ENCODE results near the gene GABRB1. TPM values are rescaled to one million over a fixed set of nuclear protein-coding genes. Genes with fewer than 3 reads are reported as not detected.
A peak's percentile ranks its signal among the peaks of the same experiment; 100 is the strongest.

GABRB1 gene
- total RNA-seq, 5 donors from 2014 or later (not counting 1 experiment from before 2014, with no cell fraction given) = not detected

DNA sequence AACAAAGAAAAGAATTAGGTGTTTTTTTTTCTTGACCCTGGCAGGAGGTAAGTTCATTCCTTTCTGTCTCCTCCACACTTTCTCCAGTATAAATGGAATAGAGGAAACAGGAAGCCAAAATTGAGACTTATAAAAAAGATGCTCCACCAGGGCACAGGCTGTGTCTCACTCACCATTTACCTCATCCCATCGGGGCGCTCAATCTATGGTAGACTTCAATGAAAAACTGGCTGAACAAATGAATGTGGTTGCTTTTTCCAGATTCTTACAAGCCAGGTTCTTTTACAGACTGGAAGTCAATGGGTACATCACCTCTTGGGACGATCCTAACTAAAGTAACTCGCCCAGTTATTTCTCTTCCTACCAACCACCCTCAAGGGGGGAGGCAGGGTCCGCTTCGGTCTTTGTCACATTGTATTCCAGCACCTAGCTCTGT is 431.4 kb downstream of the GABRB1 start:
- CTCF ChIA-PET = interaction anchor here (0.6 to 1.9 kb wide), 13 partner anchors 10 to 879 kb away, joined by 3 to 16 read pairs (median 4); partner anchors contain the start of gene ATP10D (in 1 of the 2)
- Mint-ChIP-seq H3K4me1 (peaks cover 26 to 39% (median 39%) of the 10 kb centered on the region in 3 donors), H3K27me3 (no peaks in the 10 kb centered on the region), H3K4me3 (peak overlapping the region; percentile 82 to 86 (median 84)), H3K9me3 (no peaks in the 10 kb centered on the region), H3K36me3 (peaks cover 18% of the 10 kb centered on the region), H3K27ac (peak overlapping the region; percentile 82 to 87)
- H3K27me3 ChIP-seq (replicated peaks in 1 of 2; ENCODE audit: control insufficient read depth in 2 of 2, extremely low read depth in 1 of 2, insufficient read depth in 2 of 2, low read length in 1 of 2) = no peaks in the 10 kb centered on the region
- no peaks in the 10 kb centered on the region for H3K9me3 ChIP-seq
- POLR2A ChIA-PET = interaction anchor here (0.6 to 1.2 kb wide), 4 partner anchors 8 to 69 kb away, joined by 3 to 6 read pairs (median 4); partner anchors contain the start of gene ATP10D (in 1 of the 2)
- 20% methylated on average over 1 of the region's 6 CpGs for WGBS (ENCODE audit: insufficient coverage)
- H3K36me3 ChIP-seq (ENCODE audit: control insufficient read depth in 2 of 2, extremely low read depth in 1 of 2, insufficient read depth in 1 of 2, low read length in 1 of 2) = no peaks in the 10 kb centered on the region
- peaks cover 5 to 11% of the 10 kb centered on the region in 2 experiments for H3K4me1 ChIP-seq (ENCODE audit: control insufficient read depth in 1 of 2, extremely low read depth in 1 of 2, insufficient read depth in 2 of 2, low read length in 2 of 2)
- ATAC-seq (replicated peaks in 1 of 4) = no peak
- peak overlapping the region; percentile 84 to 90 for H3K4me3 ChIP-seq (ENCODE audit: control insufficient read depth in 1 of 2, extremely low read depth in 1 of 2, low read length in 1 of 2)
- DNase-seq = peak in 1 of 35 experiments; percentile 27
- H3K27ac ChIP-seq (ENCODE audit: low read length) = peak overlapping the region; percentile 76

DNA sequence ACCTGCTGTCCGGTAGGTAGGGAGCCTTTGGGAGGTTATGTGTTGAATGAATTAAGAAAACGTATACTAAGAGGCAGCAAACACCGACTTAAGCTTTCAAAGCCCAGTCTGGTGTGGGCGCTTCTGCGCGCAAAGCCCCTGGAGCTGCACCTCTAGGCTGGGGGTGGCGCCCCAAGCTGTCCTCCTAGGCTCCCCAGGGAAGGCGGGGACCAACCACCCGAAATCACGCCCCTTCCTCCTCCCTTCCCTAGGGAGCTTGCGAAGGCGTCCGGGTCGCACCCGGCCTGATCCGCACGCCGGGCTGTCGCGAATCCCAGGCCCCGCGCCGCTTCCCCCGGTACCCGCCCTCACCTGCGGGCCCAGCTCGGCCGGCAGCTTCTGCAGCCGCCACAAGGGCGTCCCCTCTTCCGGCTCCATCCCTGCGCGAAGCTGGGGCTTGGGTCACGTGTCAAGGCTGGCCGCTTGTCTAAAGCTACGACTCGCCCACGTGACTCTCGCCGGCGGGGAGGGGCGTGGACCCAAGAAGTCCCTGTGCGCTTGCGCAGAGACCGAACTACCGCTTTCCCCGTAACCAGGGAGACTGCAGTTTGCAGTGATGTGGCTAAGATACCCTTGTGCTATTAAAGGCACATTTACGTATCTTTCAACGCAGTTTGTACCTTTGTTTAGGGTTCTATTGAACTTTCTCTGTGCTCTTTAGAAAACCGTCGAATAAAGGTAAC is 432.0 kb downstream of the GABRB1 start, which contains the start of gene COMMD8:
COMMD8 (minus strand) TSS at position 468 of the 722 bp plus-strand sequence; CDS start at position 417, 51 bp downstream.
- WGBS (ENCODE audit: insufficient coverage) = 0% methylated on average over 40 of the region's 51 CpGs
- H3K27ac ChIP-seq (ENCODE audit: low read length) = peak within 1 kb of the TSS; percentile 83
- H3K4me3 ChIP-seq (ENCODE audit: control insufficient read depth in 1 of 2, extremely low read depth in 1 of 2, low read length in 1 of 2) = peak within 1 kb of the TSS; percentile 84 to 90
- Mint-ChIP-seq H3K27ac (peak within 1 kb of the TSS; percentile 82 to 87), H3K4me1 (peaks cover 26 to 39% (median 39%) of the 10 kb centered on the region in 3 donors), H3K36me3 (peaks cover 13% of the 10 kb centered on the region), H3K4me3 (peak within 1 kb of the TSS; percentile 82 to 86 (median 84)), H3K27me3 (no peaks in the 10 kb centered on the region), H3K9me3 (no peaks in the 10 kb centered on the region)
- H3K27me3 ChIP-seq (replicated peaks in 1 of 2; ENCODE audit: control insufficient read depth in 2 of 2, extremely low read depth in 1 of 2, insufficient read depth in 2 of 2, low read length in 1 of 2) = no peaks in the 10 kb centered on the region
- no peaks in the 10 kb centered on the region for H3K9me3 ChIP-seq
- CTCF ChIA-PET = interaction anchor here (0.6 to 1.9 kb wide), 14 partner anchors 9 to 879 kb away, joined by 3 to 16 read pairs (median 4); partner anchors contain the start of gene ATP10D (in 1 of the 2)
- H3K36me3 ChIP-seq (ENCODE audit: control insufficient read depth in 2 of 2, extremely low read depth in 1 of 2, insufficient read depth in 1 of 2, low read length in 1 of 2) = no peaks in the 10 kb centered on the region
- POLR2A ChIA-PET = interaction anchor here (0.6 to 1.2 kb wide), 4 partner anchors 8 to 68 kb away, joined by 3 to 6 read pairs (median 4); partner anchors contain the start of gene ATP10D (in 1 of the 2)
- ATAC-seq (replicated peaks in 1 of 4) = peak; percentile 93 to 95 (median 94)
- peak; percentile 89 to 98 (median 96) for DNase-seq
- H3K4me1 ChIP-seq (ENCODE audit: control insufficient read depth in 1 of 2, extremely low read depth in 1 of 2, insufficient read depth in 2 of 2, low read length in 2 of 2) = peaks cover 5 to 11% of the 10 kb centered on the region in 2 experiments

DNA sequence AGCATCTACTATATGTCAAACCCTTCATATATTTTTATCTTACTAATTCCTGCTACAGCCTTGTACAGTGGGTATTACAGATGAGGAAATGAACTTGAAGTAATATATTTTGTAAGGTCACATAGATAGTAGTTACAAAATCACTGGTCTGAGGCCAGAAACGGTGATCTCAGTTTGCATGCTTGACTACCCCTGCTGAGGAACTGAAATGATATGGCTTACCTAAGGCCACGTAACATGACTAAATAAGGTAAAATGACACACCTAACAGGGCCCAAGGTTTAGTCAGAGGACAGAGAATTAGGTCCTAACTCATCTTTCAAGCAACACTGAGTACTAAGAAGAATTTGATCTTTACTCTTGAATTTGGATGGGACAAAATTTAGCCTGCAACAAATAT is 433.6 kb downstream of the GABRB1 start:
- POLR2A ChIA-PET = interaction anchor here in 1 of 2 donors (0.6 kb wide), 1 partner anchor 18 kb away, joined by 3 read pairs; no protein-coding TSS in a partner anchor
- H3K9me3 Mint-ChIP-seq = no peaks in the 10 kb centered on the region
- no peak for ATAC-seq (replicated peaks in 1 of 4)
- no peaks in the 10 kb centered on the region for H3K9me3 ChIP-seq
- H3K27ac ChIP-seq (ENCODE audit: low read length) = no peak overlapping the region
- 50% methylated on average over 1 of the region's 2 CpGs for WGBS (ENCODE audit: insufficient coverage)
- H3K27me3 Mint-ChIP-seq = no peaks in the 10 kb centered on the region
- no peaks in the 10 kb centered on the region for H3K36me3 Mint-ChIP-seq
- DNase-seq = no peak
- H3K27ac Mint-ChIP-seq = no peak overlapping the region
- peaks cover 5 to 11% of the 10 kb centered on the region in 2 experiments for H3K4me1 ChIP-seq (ENCODE audit: control insufficient read depth in 1 of 2, extremely low read depth in 1 of 2, insufficient read depth in 2 of 2, low read length in 2 of 2)
- H3K4me3 ChIP-seq (ENCODE audit: control insufficient read depth in 1 of 2, extremely low read depth in 1 of 2, low read length in 1 of 2) = no peak overlapping the region
- H3K4me1 Mint-ChIP-seq = peaks cover 26 to 32% (median 31%) of the 10 kb centered on the region in 3 donors
- H3K27me3 ChIP-seq (replicated peaks in 1 of 2; ENCODE audit: control insufficient read depth in 2 of 2, extremely low read depth in 1 of 2, insufficient read depth in 2 of 2, low read length in 1 of 2) = no peaks in the 10 kb centered on the region
- no peaks in the 10 kb centered on the region for H3K36me3 ChIP-seq (ENCODE audit: control insufficient read depth in 2 of 2, extremely low read depth in 1 of 2, insufficient read depth in 1 of 2, low read length in 1 of 2)
- H3K4me3 Mint-ChIP-seq = no peak overlapping the region
- CTCF ChIA-PET = no interaction called here

DNA sequence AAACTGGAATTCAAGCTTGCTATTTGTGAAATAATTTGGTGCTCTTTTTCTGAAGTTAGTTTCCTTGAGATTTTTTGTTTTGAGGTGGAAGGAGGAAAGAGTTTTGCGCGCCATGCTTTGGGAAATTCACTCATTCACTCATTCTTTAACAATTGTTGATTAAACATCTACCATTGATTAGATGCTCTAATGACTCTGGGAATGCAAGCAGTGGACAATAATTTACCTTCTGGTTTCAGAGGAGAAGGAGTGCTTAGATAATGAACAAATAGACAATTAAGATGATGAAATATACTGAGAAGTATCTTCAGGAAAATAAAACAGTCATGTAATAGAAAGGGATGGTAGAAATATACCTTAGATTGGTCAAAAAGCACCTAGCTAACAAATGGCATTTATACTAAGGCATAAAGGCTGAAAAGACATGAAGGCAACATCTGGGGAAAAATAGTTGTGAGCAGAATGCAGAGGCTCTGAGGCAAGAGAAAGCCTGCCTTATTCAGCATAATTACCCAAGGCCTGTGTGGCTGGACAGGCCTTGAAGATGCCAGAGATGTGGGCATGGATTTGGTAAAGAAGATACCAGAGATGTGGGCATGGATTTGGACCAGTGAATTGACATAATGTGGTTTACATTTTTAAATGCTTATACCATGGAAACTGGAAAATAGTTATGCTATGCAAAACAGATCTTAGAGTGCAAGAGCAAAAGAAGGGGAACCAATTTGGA is 434.9 kb downstream of the GABRB1 start:
- H3K4me1 Mint-ChIP-seq = peaks cover 19 to 24% (median 24%) of the 10 kb centered on the region in 3 donors
- no peaks in the 10 kb centered on the region for H3K36me3 Mint-ChIP-seq
- Histone ChIP-seq H3K4me3 (ENCODE audit: control insufficient read depth in 1 of 2, extremely low read depth in 1 of 2, low read length in 1 of 2) (no peak overlapping the region), H3K4me1 (ENCODE audit: control insufficient read depth in 1 of 2, extremely low read depth in 1 of 2, insufficient read depth in 2 of 2, low read length in 2 of 2) (peaks cover 5 to 11% of the 10 kb centered on the region in 2 experiments), H3K9me3 (no peaks in the 10 kb centered on the region), H3K27ac (ENCODE audit: low read length) (no peak overlapping the region), H3K36me3 (ENCODE audit: control insufficient read depth in 2 of 2, extremely low read depth in 1 of 2, insufficient read depth in 1 of 2, low read length in 1 of 2) (no peaks in the 10 kb centered on the region), H3K27me3 (replicated peaks in 1 of 2; ENCODE audit: control insufficient read depth in 2 of 2, extremely low read depth in 1 of 2, insufficient read depth in 2 of 2, low read length in 1 of 2) (no peaks in the 10 kb centered on the region)
- ATAC-seq (replicated peaks in 1 of 4) (no peak), DNase-seq (no peak)
- H3K27ac Mint-ChIP-seq = no peak overlapping the region
- whole genome bisulfite sequencing (ENCODE audit: insufficient coverage) = no CpG with 5 or more reads among the region's 2 CpGs
- no peaks in the 10 kb centered on the region for H3K9me3 Mint-ChIP-seq
- no peak overlapping the region for H3K4me3 Mint-ChIP-seq
- CTCF ChIA-PET = no interaction called here
- POLR2A ChIA-PET = no interaction called here
- H3K27me3 Mint-ChIP-seq = no peaks in the 10 kb centered on the region

DNA sequence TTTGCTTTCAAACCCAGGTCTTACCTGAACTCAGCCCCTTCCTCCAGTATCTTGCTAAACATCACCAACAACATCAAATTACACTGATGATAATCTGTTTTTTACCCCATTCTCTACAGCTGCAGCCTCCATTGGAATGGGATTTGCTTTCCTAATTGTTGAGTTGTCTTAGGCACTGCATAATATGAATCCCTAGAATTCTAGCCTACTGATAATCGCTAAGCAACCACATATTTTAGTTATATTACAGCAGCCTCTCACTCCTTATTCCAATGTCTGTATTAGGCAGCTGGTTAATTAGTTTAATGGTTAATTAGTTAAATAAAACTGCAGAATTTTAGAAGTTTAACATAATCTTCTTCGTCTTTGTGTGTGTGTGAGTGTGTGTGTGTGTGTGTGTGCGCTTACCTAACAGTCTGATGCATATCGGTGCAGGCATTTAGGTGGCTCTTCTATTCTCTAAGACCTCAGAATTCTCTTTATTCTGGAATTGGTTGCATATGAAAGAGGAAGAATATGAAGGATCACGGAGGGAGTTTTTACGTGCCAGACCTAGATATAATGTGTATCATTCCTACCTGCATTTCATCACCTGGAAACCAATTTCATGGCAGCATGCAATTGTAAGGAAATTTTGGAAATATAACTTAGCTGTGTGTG is 437.5 kb downstream of the GABRB1 start:
- no peak overlapping the region for H3K4me3 ChIP-seq (ENCODE audit: control insufficient read depth in 1 of 2, extremely low read depth in 1 of 2, low read length in 1 of 2)
- no peaks in the 10 kb centered on the region for H3K9me3 Mint-ChIP-seq
- DNase-seq (no peak), ATAC-seq (replicated peaks in 1 of 4) (no peak)
- H3K4me3 Mint-ChIP-seq = no peak overlapping the region
- H3K36me3 ChIP-seq (ENCODE audit: control insufficient read depth in 2 of 2, extremely low read depth in 1 of 2, insufficient read depth in 1 of 2, low read length in 1 of 2) = no peaks in the 10 kb centered on the region
- peaks cover 0 to 3% of the 10 kb centered on the region in 2 donors for H3K27me3 Mint-ChIP-seq
- H3K4me1 ChIP-seq (ENCODE audit: control insufficient read depth in 1 of 2, extremely low read depth in 1 of 2, insufficient read depth in 2 of 2, low read length in 2 of 2) = no peaks in the 10 kb centered on the region
- WGBS (ENCODE audit: insufficient coverage) = no CpG with 5 or more reads among the region's 6 CpGs
- no peaks in the 10 kb centered on the region for H3K36me3 Mint-ChIP-seq
- H3K9me3 ChIP-seq = no peaks in the 10 kb centered on the region
- ChIA-PET POLR2A (no interaction called here), CTCF (no interaction called here)
- no peak overlapping the region for H3K27ac Mint-ChIP-seq
- H3K27me3 ChIP-seq (replicated peaks in 1 of 2; ENCODE audit: control insufficient read depth in 2 of 2, extremely low read depth in 1 of 2, insufficient read depth in 2 of 2, low read length in 1 of 2) = no peaks in the 10 kb centered on the region
- H3K4me1 Mint-ChIP-seq = peaks cover 1 to 2% (median 1%) of the 10 kb centered on the region in 3 donors
- H3K27ac ChIP-seq (ENCODE audit: low read length) = no peak overlapping the region

DNA sequence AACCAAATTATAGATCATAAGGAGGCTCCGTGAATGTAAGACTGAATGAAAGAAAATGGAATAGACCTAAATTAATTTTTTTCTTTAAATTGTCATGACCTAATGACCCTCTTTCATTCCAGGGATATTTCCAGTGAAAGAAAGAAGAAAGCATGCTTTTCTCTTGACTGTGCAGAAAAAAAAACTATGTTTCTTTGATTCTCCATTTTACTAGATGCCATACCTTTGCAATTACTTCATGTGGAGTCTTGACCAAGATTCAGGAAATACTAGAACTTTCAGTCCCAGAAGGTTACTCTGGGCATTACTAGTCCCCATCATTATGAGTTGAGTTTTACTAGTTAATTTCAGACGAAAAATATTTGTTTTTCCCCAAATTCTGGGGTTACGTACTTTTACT is 438.6 kb downstream of the GABRB1 start:
- H3K9me3 Mint-ChIP-seq = no peaks in the 10 kb centered on the region
- POLR2A ChIA-PET = no interaction called here
- no peak for ATAC-seq (replicated peaks in 1 of 4)
- H3K4me3 Mint-ChIP-seq = no peak overlapping the region
- H3K4me1 Mint-ChIP-seq = no peaks in the 10 kb centered on the region
- H3K27me3 ChIP-seq (replicated peaks in 1 of 2; ENCODE audit: control insufficient read depth in 2 of 2, extremely low read depth in 1 of 2, insufficient read depth in 2 of 2, low read length in 1 of 2) = no peaks in the 10 kb centered on the region
- no peaks in the 10 kb centered on the region for H3K9me3 ChIP-seq
- CTCF ChIA-PET = interaction anchor here in 1 of 2 donors (2.1 kb wide), 1 partner anchor 15 kb away, joined by 6 read pairs; the partner anchor contains the start of gene ATP10D
- H3K36me3 Mint-ChIP-seq = no peaks in the 10 kb centered on the region
- DNase-seq = no peak
- H3K4me3 ChIP-seq (ENCODE audit: control insufficient read depth in 1 of 2, extremely low read depth in 1 of 2, low read length in 1 of 2) = no peak overlapping the region
- H3K27ac Mint-ChIP-seq = no peak overlapping the region
- no peaks in the 10 kb centered on the region for H3K36me3 ChIP-seq (ENCODE audit: control insufficient read depth in 2 of 2, extremely low read depth in 1 of 2, insufficient read depth in 1 of 2, low read length in 1 of 2)
- WGBS (ENCODE audit: insufficient coverage) = no CpG with 5 or more reads among the region's 3 CpGs
- H3K27me3 Mint-ChIP-seq = peaks cover 0 to 3% of the 10 kb centered on the region in 2 donors
- H3K27ac ChIP-seq (ENCODE audit: low read length) = no peak overlapping the region
- H3K4me1 ChIP-seq (ENCODE audit: control insufficient read depth in 1 of 2, extremely low read depth in 1 of 2, insufficient read depth in 2 of 2, low read length in 2 of 2) = no peaks in the 10 kb centered on the region
